Panc1 (cell line): ENCODE data around the gene ART5. TPM values are rescaled to one million over a fixed set of nuclear protein-coding genes. Genes with fewer than 3 reads are reported as not detected.

Source experiments
- ATAC-seq: fragments of 200-7000 bp; cut with Tn5 transposase; 2 replicates; pipeline ENCODE4 v1.9.1; 2020; ENCODE audit warnings: mild to moderate bottlenecking, moderate library complexity
- BruUV-seq: library from RNA; stranded (reverse); fragments of 400-500 nt; replicated peaks from 2 replicates; lab custom pipeline; 2021; lab: Mats Ljungman, UMichigan
- CTCF ChIA-PET: fragments of 300-600 bp; sonication (Branson Sonifier 250); formaldehyde crosslinking; loops from one replicate; lab custom pipeline; 2022; ENCODE audit warnings: antibody characterized with exemption; lab: Charles Lee
- POLR2A ChIA-PET: fragments of 300-600 bp; sonication (Branson Sonifier 250); formaldehyde crosslinking; loops from one replicate; lab custom pipeline; 2022; ENCODE audit warnings: antibody characterized with exemption; lab: Charles Lee
- DNase-seq: peaks from one replicate; pipeline ENCODE4 v3.0.0-alpha.2; 2010; ENCODE audit warnings: low read depth, low spot score
- H3K27ac ChIP-seq: 2 replicates; pipeline ENCODE4 v1.5.1; 2011; ENCODE audit warnings: mild to moderate bottlenecking, low read length, inconsistent platforms
- H3K27me3 ChIP-seq: fragments of 200-500 bp; sonication (Bioruptor generic); 2 replicates; pipeline ENCODE4 v1.6.0; 2014; ENCODE audit warnings: low read length, inconsistent platforms; ENCODE audit not compliant: control insufficient read depth, insufficient read depth
- H3K36me3 ChIP-seq: fragments of 200-500 bp; sonication (Bioruptor generic); 2 replicates; pipeline ENCODE4 v1.5.1; 2014; ENCODE audit warnings: inconsistent platforms, mild to moderate bottlenecking, low read length, moderate library complexity; ENCODE audit not compliant: control insufficient read depth, insufficient read depth
- H3K4me1 ChIP-seq: 2 replicates; pipeline ENCODE4 v1.5.1; 2011; ENCODE audit warnings: inconsistent platforms, mild to moderate bottlenecking, low read length, moderate library complexity; ENCODE audit not compliant: control insufficient read depth, insufficient read depth
- H3K4me3 ChIP-seq, 2 experiments: 2 replicates each; pipeline ENCODE4 v1.5.1; 2011 to 2012; ENCODE audit warnings: low read depth in 2 of 2, low read length in 2 of 2, mild to moderate bottlenecking in 2 of 2, inconsistent platforms in 1 of 2, moderate library complexity in 1 of 2
- H3K9me3 ChIP-seq: fragments of 200-500 bp; sonication (Bioruptor generic); 2 replicates; pipeline ENCODE4 v1.5.1; 2014; ENCODE audit warnings: low read depth, mild to moderate bottlenecking, inconsistent platforms, low read length, moderate library complexity; ENCODE audit not compliant: control insufficient read depth, insufficient read depth
- CTCF ChIP-seq: fragments of 450-650 bp; IDR thresholded peaks from 2 replicates; pipeline ENCODE4 v1.5.1; 2017; ENCODE audit warnings: mild to moderate bottlenecking
- POLR2AphosphoS5 ChIP-seq: IDR thresholded peaks from 2 replicates; pipeline ENCODE4 v1.6.1; 2012; ENCODE audit warnings: mild to moderate bottlenecking, low read depth, low read length, moderate library complexity
- SIN3A ChIP-seq: IDR thresholded peaks from 2 replicates; pipeline ENCODE4 v1.6.1; 2012; ENCODE audit warnings: low read depth, mild to moderate bottlenecking, low read length, moderate library complexity, borderline replicate concordance; ENCODE audit not compliant: insufficient read depth
- TCF7L2 ChIP-seq: IDR thresholded peaks from 2 replicates; pipeline ENCODE4 v1.6.1; 2011; ENCODE audit warnings: mild to moderate bottlenecking, low read depth, low read length, inconsistent platforms
- in situ Hi-C: cut with HindIII; loops from 2 replicates; pipeline ENCODE4 v1.10.0; 2016; ENCODE audit warnings: low sequenced_read_pairs, low pct_unique_long_range_greater_than_20kb
- intact Hi-C: fragments of 100-400 bp; cut with micrococcal nuclease; formaldehyde crosslinking; loops from one replicate; pipeline ENCODE4 v1.10.0; 2022; ENCODE audit not compliant: unreplicated experiment
- total RNA-seq: library from RNA; stranded (reverse); gene quantifications from one replicate; pipeline ENCODE4 v1.2.1, GENCODE V29; 2021; ENCODE audit not compliant: unreplicated experiment
- TF ChIP-seq, protein P1 (sequence below), 2 experiments: IDR thresholded peaks; 2 replicates each; pipeline ENCODE4 v1.6.1; 2011 to 2012; ENCODE audit warnings: low read depth in 2 of 2, control low read depth in 1 of 2, low read length in 1 of 2, mild to moderate bottlenecking in 1 of 2, moderate library complexity in 1 of 2; ENCODE audit not compliant: insufficient read depth in 1 of 2

Gene ART5
- total RNA-seq, 1 experiment from 2014 or later: 12.8 TPM

DNA sequence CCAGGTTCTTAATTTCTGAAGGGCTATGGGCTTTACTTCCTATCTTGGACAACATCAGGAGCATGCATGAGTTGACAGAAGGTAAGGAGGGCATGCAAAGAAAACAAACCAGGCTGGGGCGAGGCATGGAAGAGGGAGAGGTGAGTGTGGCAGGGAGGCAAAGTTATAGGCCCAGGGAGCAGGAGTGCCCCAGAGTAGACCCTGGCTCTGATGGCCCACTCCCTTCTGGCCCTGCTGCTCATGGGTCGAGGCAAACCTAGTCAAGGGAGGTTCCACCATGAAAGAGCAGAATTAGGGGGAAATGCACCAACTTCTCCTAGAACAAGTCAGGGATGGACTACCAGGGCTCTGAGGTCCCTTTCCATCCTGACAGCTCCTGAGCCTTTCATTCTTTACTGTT lies 19.2 kb upstream of the ART5 start:
- Histone ChIP-seq H3K4me1 (no peaks in the 10 kb centered on the region), H3K4me3 (no peak overlapping the region), H3K27me3 (0 out of 2 replicates have a peak, but pooled peaks cover 3% of the 10 kb centered on the region), H3K27ac (no peak overlapping the region), H3K36me3 (peaks cover 3% of the 10 kb centered on the region; the same call in 1 of the 2 replicates), H3K9me3 (no peaks in the 10 kb centered on the region)
- POLR2A ChIA-PET: no interaction called here
- intact Hi-C loops: no loop called here
- DNase-seq (no peak), ATAC-seq (no peak)
- in situ Hi-C loops: no loop called here
- BruUV-seq: no TSS peak
- CTCF ChIA-PET: interaction anchor here (0.7 kb wide), 1 partner anchor 41 kb away, joined by 9 read pairs; no protein-coding TSS in a partner anchor
- TF ChIP-seq CTCF (no peak), POLR2AphosphoS5 (no peak), SIN3A (no peak), TCF7L2 (no peak)
- TF ChIP-seq, protein P1, sequence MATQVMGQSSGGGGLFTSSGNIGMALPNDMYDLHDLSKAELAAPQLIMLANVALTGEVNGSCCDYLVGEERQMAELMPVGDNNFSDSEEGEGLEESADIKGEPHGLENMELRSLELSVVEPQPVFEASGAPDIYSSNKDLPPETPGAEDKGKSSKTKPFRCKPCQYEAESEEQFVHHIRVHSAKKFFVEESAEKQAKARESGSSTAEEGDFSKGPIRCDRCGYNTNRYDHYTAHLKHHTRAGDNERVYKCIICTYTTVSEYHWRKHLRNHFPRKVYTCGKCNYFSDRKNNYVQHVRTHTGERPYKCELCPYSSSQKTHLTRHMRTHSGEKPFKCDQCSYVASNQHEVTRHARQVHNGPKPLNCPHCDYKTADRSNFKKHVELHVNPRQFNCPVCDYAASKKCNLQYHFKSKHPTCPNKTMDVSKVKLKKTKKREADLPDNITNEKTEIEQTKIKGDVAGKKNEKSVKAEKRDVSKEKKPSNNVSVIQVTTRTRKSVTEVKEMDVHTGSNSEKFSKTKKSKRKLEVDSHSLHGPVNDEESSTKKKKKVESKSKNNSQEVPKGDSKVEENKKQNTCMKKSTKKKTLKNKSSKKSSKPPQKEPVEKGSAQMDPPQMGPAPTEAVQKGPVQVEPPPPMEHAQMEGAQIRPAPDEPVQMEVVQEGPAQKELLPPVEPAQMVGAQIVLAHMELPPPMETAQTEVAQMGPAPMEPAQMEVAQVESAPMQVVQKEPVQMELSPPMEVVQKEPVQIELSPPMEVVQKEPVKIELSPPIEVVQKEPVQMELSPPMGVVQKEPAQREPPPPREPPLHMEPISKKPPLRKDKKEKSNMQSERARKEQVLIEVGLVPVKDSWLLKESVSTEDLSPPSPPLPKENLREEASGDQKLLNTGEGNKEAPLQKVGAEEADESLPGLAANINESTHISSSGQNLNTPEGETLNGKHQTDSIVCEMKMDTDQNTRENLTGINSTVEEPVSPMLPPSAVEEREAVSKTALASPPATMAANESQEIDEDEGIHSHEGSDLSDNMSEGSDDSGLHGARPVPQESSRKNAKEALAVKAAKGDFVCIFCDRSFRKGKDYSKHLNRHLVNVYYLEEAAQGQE (IDR thresholded peaks at IDR 0.05; ENCODE audit: insufficient read depth in 1 of 2, low read depth in 2 of 2, low read length in 1 of 2): no peak

GRCh38 chr11:3659595-3660515 lies 18.1 kb upstream of the ART5 start:
- CTCF ChIA-PET: no interaction called here
- ATAC-seq: no peak

More at GRCh38 chr11:3659595-3660515, 18.1 kb upstream of the ART5 start:
- H3K27ac ChIP-seq: no peak overlapping the region
- no peaks in the 10 kb centered on the region for H3K9me3 ChIP-seq
- intact Hi-C loops (no loop called here), in situ Hi-C loops (no loop called here)
- no peak for DNase-seq
- peaks cover 13% of the 10 kb centered on the region for H3K27me3 ChIP-seq
- POLR2A ChIA-PET: no interaction called here
- no TSS peak for BruUV-seq
- no peak overlapping the region for H3K4me3 ChIP-seq
- no peaks in the 10 kb centered on the region for H3K36me3 ChIP-seq
- TF ChIP-seq TCF7L2 (no peak), POLR2AphosphoS5 (no peak), SIN3A (no peak), CTCF (no peak)
- TF ChIP-seq, protein P1 (IDR thresholded peaks at IDR 0.05; ENCODE audit: insufficient read depth in 1 of 2, low read depth in 2 of 2, low read length in 1 of 2): no peak
- no peaks in the 10 kb centered on the region for H3K4me1 ChIP-seq
